GM18498 (cell line): ENCODE data around the gene ZFP69B.

Source experiments
- ATAC-seq: cut with Tn5 transposase; IDR thresholded peaks from one replicate; pipeline ENCODE4 v1.9.1; 2021; ENCODE audit warnings: mild to moderate bottlenecking, moderate library complexity; ENCODE audit not compliant: unreplicated experiment

Gene ZFP69B

DNA sequence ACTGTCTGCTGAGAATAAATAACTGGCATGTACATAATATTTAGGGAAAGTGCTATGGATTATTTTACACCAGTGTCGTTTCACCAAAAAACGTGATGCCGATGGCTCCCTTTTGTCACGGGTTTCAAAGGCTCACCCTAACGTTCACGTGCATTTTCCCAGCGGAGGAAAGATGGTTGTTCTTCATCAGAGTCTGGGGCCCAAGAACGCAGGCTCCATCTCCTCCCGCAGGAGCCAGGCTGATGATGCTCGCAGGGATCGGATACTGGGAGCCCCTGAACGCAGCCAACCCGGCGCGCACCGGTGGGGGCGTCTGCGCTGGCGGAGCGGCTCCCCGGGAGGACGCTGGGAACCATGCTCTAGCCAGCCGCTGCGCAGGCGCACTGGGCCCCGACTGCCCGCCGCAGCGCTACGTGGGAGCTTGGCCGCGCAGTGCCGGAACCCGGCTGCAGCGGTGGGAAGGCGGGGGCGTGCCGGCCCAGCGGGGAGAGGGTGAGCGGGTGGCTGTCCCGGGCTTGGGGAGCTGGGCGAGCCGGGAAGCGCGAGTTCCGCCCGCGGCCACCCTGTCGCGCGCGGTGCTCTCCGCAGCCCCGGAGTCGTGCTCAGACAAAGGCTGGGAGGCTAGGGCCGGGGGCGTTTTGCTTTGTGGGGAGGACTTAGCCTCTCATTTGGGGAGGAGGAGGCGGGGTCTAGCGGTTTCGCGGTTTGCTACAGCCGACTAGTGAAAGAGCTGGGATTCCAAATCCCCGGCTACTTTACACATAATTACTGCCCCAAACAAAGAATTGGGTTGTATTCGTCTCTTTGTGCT is at the start of gene ZFP69B:
TSS of gene ZFP69B (plus strand) at position 793 of the 811 bp plus-strand sequence. CDS start 486 bp downstream, outside the sequence.
- ATAC-seq: peak; percentile 93

DNA sequence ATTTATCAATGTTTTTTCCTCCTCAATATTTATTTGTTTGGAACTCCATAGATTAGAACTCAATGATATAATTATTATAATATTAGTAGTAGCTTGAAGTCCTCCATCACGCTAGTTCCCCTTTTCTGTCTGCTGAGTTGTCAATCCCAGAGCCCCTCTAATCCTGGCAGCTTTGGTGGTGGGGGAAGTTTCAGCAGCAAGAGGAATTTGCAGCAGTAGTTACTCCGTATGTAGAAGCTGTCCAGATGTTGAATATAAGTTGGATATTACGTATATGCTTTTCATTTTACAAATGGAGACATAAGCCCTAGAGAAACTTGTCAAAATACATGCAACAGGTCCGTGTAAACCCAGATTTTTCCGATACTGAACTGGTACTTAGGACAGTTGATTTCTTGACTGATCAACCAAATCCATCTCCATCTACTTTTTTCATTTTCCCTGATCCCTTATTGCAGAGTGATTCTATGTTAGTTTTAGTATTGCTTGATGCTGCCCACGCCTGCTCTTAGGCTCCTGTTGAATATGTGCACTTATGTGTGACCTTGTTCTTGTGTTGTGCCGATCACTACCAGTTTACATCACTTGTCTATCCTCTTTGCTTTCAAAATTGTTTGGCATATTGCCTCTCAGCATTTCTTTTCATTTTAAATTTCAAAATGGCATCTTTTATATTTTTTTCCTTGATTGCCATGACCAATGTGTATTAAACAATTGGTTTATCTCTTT is 48.6 kb upstream of the ZFP69B start:
- no peak for ATAC-seq

DNA sequence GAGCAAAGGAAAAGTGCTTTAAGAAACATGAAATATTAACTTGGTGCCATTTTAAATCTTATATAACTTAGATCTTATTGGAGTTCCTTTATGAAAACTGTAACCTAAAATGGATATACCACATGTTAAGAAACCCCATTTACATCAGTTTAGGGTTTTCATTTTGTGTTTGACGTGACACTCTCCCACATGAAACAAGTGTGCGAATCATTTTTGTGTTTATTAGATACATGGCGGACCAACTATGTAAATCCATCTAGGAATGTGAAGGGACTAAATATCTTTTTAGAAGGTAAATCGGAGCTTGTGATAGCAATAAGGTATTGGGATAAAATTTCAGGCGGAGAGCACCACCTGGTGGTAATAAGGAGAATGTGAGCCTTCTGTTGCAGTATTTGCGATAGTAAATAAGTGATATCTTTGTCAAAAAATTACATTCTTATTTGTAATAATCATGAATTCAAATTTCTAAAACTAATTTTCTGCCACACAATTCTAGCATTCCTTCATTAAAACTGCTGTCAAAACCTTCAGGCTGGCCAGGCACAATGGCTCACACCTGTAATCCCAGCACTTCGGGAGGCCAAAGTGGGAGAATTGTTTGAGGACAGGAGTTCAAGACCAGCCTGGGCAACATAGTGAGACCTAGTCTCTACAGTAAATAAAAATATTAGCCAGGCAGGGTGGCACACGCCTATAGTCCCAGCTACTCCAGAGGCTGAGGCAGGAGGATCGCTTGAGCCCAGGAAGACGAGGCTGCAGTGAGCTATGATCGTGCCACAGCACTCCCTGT is 45.4 kb upstream of the ZFP69B start:
- ATAC-seq: no peak

DNA sequence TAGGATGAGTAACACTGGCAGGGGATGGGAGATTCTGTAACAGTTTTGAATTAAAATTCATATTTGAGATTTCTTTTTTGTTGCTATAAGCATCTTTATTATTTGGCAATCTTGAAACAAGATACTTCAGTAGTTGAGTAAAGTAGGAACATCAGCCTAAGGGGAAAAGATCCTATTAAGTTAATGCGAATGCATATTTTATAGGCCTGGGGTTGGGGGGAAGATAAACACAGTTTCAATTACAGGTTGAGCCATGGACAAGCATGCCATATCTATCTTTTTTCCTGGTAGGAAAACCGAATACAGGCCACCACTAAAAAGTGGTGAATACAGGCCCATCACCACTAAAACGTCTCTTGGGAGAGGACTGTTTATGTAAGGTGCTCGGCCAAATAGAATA is 44.5 kb upstream of the ZFP69B start:
- ATAC-seq: no peak

DNA sequence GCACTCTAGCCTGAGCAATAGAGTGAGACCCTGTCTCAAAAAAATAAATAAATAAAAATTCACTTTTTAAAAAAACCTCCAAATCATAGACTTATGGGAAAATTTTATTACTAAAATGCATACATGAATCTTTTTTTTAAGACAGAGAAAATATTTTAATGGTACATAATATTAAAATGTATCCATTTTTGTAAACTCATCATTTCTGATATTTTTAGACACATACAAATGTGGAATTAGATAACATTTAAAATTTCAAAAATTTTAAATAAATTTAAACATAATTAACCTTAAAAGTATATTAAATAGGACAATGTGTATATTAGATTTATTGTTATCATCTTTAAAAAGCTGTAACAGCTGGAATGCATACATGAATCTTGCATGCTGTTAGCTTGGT is 42.8 kb upstream of the ZFP69B start:
- ATAC-seq: no peak

DNA sequence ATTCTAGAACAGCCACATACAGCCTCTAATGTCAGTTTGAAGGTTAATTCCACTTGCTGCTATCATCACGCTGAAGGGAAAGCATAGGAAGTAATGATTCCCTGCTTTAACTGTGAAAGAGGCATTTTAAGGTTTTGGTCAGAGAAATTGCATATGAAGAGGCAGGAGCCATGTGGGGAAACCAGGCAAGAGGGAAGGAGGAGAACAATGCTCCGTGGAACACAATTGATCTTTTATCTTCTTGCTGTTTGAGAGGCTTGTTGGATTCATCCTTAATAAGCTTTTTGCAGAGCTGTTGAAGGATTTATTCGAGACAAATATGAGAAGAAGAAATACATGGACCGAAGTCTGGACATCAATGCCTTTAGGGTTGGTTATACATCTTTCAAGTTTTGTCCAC is 40.8 kb upstream of the ZFP69B start:
- no peak for ATAC-seq

DNA sequence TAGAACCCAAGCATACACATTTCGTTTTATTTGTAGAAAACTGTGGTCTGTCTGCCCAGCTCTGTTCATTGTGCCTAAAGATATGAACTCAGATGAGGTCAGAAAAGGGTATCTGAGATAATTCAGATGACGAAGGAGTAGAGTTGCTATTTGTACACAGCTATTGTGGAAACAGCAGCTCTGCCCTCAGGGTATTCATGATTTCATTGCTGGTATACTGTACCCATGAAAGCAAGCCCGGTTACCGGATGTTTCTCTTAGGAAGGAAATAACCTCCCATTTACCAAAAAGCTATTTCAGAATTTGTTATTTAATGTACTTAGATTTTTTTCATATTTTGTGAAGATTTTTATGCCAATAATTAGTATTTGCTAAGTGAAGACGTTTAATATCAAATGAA is 39.0 kb upstream of the ZFP69B start:
- ATAC-seq: no peak

DNA sequence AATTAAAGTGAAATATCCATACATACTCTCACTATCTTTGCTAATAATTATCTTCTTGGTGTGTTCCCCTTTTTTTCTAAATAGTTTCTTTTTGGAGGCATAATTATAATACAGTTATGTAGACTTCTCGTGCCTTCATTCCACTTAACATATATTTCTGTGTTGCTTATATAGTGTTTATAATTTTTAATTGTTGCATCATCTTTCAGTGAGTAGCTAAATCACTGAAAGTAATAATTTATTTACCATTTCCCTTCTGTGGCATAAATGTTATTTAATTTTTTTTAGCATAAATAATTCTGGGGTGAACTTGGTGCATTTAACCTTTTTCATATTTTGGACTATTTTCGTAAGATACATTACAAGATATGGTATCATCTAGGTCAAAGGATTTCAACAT is 38.4 kb upstream of the ZFP69B start:
- no peak for ATAC-seq

DNA sequence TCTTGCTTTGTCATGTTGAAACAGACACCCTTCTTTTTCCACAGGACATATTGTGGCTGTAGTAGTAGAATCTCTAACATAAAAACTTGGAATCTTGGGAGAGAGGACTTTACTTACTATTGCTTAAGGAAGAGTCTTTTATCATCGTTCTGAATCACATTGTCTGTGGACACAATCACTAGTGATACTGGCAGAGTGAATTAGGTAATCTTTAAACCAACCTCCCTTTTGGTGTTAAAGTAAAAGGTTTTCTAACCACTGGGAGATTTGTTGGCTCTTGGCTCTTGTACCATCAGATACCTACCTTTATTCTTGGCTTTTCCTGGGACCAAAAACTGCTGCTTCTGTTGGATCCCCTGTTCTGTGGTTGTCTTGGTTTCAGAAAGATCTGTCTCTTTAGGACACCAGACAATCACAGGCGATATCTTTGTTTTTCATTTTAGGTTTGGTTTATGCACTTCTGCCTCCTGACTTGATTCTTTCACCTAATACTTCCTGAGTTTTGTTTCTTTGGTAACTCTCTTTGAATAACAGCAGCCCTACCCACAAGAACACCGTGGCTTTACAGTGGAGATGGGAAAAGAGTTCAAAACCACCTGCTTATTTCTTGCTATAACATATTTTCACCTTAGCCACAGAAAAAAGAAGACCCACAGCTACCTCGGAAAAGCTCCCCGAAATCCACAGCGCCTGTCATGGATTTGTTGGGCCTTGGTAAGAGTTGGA is 36.6 kb upstream of the ZFP69B start:
- no peak for ATAC-seq

DNA sequence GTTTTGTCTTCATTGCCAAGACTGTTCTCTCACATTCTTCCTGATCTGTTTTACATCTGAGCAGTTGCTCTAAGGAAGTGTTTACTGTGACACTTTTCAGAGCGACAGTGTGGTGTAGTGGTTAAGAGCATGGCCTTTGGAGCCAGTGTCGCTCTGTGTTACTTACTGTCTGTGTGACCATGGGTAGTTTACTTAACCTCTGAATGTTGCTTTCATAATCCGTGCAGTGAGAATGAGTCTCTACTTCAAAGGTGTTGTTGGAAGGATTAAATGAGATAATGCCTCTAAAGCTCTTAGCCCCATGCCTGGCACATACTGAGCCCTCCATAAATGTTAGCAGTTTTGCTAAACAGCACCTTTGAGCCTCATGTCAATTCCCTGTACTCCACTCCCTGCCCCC is 35.9 kb upstream of the ZFP69B start:
- no peak for ATAC-seq

DNA sequence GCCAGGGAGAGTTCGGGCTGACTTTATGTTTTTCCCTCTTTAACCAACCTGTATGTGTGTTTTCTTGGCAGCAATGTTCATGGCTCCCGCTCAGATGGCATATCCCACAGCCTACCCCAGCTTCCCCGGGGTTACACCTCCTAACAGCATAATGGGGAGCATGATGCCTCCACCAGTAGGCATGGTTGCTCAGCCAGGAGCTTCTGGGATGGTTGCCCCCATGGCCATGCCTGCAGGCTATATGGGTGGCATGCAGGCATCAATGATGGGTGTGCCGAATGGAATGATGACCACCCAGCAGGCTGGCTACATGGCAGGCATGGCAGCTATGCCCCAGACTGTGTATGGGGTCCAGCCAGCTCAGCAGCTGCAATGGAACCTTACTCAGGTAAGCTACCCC is 33.6 kb upstream of the ZFP69B start:
- no peak for ATAC-seq

DNA sequence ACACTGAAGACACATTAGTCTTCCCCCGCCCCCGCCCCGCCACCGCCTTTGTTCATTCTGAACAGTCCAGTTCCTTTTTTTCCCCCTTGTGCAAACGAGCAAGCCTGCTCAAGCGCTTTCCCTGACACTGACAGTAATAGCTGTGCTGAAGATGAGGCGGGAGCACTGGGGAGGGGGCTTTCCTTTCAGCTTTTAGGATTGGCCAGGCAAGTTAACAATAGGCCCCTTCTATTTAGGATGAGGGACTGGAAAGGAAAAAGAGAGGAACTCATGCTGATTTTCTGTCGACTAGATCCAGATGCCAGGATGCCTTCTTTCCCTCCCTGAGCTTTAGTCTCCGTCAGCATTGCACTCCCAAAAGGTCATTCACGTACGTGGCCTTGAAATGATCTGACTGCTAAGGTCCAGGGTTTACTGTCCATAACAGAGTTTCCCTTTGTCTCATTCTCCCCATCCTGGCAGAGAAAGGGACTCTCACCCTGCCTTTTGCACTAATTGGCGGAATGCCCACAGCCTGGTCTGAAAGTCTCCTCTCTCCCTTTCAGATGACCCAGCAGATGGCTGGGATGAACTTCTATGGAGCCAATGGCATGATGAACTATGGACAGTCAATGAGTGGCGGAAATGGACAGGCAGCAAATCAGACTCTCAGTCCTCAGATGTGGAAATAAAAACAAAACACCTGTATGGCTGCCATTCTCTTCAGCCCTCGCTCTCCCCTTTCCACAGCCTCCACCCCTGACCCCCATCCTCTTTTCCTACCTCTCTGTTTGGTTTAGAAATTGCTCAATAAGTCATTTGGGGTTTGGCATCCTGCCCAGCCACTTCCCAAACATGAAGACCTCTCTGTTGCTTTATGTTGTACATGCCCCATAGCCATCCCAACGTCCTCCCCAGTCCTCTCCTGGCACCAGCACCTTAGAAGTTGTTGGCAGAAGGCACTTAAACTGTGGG is 28.6 kb upstream of the ZFP69B start:
- ATAC-seq: no peak

DNA sequence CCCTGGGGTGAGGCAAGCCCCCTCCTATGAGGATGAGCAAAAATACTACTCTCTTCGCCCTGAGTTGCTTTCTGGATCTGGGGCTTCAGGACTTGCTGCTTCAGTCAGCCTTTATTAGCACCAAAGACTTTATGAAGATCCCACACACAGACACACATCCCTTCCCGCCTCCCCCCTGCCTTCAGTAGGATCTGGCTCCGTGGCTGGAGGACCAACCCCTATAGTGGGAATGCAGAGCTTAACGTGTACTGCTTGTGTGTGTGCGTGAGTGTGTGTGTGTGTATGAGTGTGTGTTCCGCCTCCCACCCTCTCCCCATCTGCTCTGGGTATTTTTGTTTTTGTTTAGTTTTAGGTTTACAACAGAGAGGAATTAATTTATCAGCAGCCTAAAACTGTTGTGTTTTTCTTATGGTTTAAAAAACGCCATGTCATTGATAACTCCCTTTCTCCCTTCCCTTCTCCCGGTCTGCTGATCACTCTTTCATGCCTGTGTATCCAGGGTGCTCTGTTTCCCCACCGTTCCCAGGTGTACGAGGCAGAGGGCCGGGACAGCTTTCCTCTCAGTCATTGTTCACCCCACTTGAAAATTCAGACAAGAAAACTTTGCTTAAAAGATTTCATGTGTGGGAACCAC is 27.5 kb upstream of the ZFP69B start:
- no peak for ATAC-seq

DNA sequence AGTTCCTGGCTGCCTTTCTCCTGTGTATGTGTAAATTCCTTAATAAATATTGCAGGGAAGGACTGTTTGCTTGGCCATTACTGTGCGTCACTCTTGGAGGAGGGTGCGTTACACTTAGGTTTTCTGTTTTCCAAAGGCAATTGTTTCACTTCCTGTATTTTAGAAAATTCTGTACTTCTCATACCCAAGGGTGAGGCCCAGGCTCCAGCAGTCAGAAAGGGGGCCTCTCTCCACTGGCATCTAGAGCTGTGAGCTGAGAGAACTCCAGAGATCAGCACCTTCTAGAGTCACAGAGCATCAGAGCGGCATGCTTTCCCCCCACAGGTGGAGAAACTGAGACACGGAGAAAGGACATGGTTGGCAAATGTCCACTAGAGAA is 27.0 kb upstream of the ZFP69B start:
- ATAC-seq: no peak

DNA sequence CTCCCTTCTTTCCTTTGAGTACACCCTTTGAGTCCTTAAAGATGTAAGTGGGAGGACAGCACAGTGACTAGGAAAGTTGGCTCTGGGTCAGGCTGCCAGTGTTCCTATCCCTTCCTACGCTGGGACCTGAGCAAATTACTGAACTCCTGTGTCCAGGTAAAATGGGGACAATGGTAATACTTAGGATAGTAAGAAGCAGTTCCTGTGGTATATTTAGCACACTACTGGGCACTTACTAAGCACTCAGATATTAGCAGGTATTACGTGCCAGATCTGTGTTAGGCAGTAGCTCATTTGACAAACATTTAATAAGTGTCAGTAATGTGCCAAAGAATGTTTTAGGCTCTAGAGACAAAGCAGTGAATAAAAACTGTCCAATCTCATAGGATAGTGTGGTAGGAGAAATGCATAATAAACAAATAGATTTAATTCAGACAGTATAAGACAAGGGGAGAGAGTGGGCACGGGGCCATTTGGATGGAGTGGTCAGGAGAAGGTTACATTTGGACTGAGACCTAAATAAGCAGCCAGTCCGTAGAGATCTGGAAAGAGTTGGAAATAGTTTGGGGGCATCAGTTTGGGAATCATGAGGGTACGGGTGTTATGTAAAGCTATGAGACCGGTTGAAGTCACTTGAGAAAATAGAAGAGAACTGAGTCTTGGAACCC is 26.2 kb upstream of the ZFP69B start:
- no peak for ATAC-seq

DNA sequence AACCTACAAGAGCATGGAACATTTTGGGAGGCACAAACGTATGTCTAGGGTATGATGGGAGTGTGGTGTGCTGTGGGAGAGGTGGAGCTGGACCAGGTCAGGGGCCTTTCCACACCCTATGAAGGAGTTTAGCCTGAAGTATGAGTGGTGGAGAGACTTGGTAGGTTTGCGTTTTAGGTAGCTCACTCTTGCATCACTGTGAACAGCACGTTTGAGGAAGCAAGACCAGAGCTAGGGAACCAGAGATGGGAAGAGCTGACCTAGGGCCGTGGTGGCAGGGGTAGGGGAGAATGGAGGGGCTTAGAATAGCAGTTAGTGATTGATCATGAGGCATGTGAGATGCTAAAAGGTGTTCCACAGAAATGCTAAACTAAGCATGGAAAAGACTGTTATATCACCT is 25.1 kb upstream of the ZFP69B start:
- no peak for ATAC-seq

DNA sequence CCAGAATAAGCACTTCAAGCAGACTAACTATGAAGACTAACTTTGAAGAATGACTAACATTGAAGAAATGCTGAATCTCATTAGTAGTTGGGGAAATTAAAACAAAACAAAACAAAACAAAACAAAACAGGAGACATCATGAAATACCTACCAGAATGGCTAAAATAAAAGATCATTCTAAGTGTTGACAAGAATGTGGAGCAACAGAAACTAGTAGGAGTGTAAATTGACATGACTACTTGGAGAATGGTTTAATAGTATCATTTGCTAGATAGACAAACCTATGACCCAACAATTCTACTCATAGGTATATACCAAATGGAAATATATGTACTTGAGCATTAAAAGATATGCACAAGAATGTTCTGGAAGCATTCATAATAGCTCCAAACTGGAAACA is 18.9 kb upstream of the ZFP69B start:
- no peak for ATAC-seq

DNA sequence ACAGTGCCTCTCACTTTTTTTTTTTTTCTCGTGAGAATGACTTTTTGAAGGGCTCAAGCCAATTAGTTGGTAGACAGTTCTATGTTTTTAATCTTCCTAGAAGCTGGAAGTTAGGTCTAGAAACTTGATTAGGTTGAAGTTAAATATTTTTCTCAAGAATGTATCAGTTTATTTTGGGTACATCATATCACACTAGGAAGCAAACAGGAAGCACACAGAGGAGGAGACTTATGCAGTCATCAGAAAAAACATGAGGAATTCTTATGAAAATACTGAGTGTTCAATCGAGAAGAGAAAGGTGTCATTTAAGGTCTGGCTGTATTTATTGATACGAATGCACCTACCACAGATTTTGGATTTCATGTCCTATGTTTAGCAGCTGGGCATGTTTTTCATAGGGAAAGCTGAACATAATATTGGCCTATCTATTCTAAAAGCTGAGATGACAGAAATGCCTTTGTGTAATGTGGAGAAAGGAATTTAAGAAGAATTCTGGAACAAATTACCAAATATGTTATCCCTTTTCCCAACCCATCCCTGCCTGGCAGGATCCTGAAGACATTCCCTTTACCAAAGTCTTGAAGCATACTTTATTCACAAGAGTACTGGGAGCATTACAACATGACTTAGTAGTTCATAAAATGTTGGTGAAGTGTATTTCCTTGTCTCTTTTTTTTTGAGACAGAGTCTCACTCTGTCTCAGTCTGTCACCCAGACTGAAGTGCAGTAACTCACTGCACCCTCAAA is 17.5 kb upstream of the ZFP69B start:
- ATAC-seq: no peak
